ENCODE data around the gene FKRP.
"Not testable (repeated sequence)": the region's sequence is repeated elsewhere in the genome, so short reads cannot be mapped to it uniquely, and the experiment has no call there.

FKRP gene

GRCh38 chr19:46787331-46788261, 41.7 kb downstream of the FKRP start:
- H3K4me3 ChIP-seq (ENCODE audit: extremely low read depth, insufficient read depth, low read length, poor library complexity, severe bottlenecking): peak overlapping the region; percentile 93
- no peaks in the 10 kb centered on the region for H3K9me3 ChIP-seq (ENCODE audit: control insufficient read depth, low read length)
- H3K4me1 ChIP-seq (ENCODE audit: control insufficient read depth, insufficient read depth, low read length, poor library complexity, severe bottlenecking): peaks cover 20% of the 10 kb centered on the region
- 0% methylated on average over 57 to 67 of the region's 80 CpGs for WGBS, 2 experiments (ENCODE audit: insufficient coverage in 2 of 2)
- H3K27ac ChIP-seq (ENCODE audit: low read depth, low read length, severe bottlenecking): peak overlapping the region; percentile 96
- peaks cover 22% of the 10 kb centered on the region for H3K36me3 ChIP-seq (ENCODE audit: control insufficient read depth, insufficient read depth, low read length)

GRCh38 chr19:46788262-46788967, 42.6 kb downstream of the FKRP start, which contains the start of gene SLC1A5:
SLC1A5 (minus strand) TSS chr19:46788594; CDS start chr19:46787965, 629 bp downstream.
- H3K9me3 ChIP-seq (ENCODE audit: control insufficient read depth, low read length): no peaks in the 10 kb centered on the region
- H3K36me3 ChIP-seq (ENCODE audit: control insufficient read depth, insufficient read depth, low read length): peaks cover 13% of the 10 kb centered on the region
- 1 to 2% methylated on average over 30 to 41 of the region's 46 CpGs for WGBS, 2 experiments (ENCODE audit: insufficient coverage in 2 of 2)
- H3K4me1 ChIP-seq (ENCODE audit: control insufficient read depth, insufficient read depth, low read length, poor library complexity, severe bottlenecking): peaks cover 21% of the 10 kb centered on the region
- peak within 1 kb of the TSS; percentile 93 for H3K4me3 ChIP-seq (ENCODE audit: extremely low read depth, insufficient read depth, low read length, poor library complexity, severe bottlenecking)
- H3K27ac ChIP-seq (ENCODE audit: low read depth, low read length, severe bottlenecking): peak within 1 kb of the TSS; percentile 96

GRCh38 chr19:46788968-46789338, 43.1 kb downstream of the FKRP start:
- WGBS, 2 experiments (ENCODE audit: insufficient coverage in 2 of 2): 64 to 79% methylated on average over 8 of the region's 9 CpGs
- H3K4me3 ChIP-seq (ENCODE audit: extremely low read depth, insufficient read depth, low read length, poor library complexity, severe bottlenecking): no peak overlapping the region

GRCh38 chr19:46789371-46789770, 43.5 kb downstream of the FKRP start:
- WGBS, 2 experiments (ENCODE audit: insufficient coverage in 2 of 2): 88 to 96% methylated on average over 7 to 8 of the region's 8 CpGs
- no peak overlapping the region for H3K4me3 ChIP-seq (ENCODE audit: extremely low read depth, insufficient read depth, low read length, poor library complexity, severe bottlenecking)
- peaks cover 12% of the 10 kb centered on the region for H3K4me1 ChIP-seq (ENCODE audit: control insufficient read depth, insufficient read depth, low read length, poor library complexity, severe bottlenecking)

More at GRCh38 chr19:46788968-46789338, 43.1 kb downstream of the FKRP start:
- H3K4me1 ChIP-seq (ENCODE audit: control insufficient read depth, insufficient read depth, low read length, poor library complexity, severe bottlenecking): peaks cover 16% of the 10 kb centered on the region
- H3K27ac ChIP-seq (ENCODE audit: low read depth, low read length, severe bottlenecking): no peak overlapping the region
- H3K9me3 ChIP-seq (ENCODE audit: control insufficient read depth, low read length): no peaks in the 10 kb centered on the region
- peaks cover 8% of the 10 kb centered on the region for H3K36me3 ChIP-seq (ENCODE audit: control insufficient read depth, insufficient read depth, low read length)

GRCh38 chr19:46791944-46792343, 46.1 kb downstream of the FKRP start:
- H3K27ac ChIP-seq (ENCODE audit: low read depth, low read length, severe bottlenecking): peak overlapping the region; percentile 83
- H3K4me1 ChIP-seq (ENCODE audit: control insufficient read depth, insufficient read depth, low read length, poor library complexity, severe bottlenecking): peaks cover 14% of the 10 kb centered on the region
- no peaks in the 10 kb centered on the region for H3K36me3 ChIP-seq (ENCODE audit: control insufficient read depth, insufficient read depth, low read length)
- WGBS, 2 experiments (ENCODE audit: insufficient coverage in 2 of 2): 90 to 92% methylated on average over 3 to 5 of the region's 5 CpGs
- H3K9me3 ChIP-seq (ENCODE audit: control insufficient read depth, low read length): no peaks in the 10 kb centered on the region
- no peak overlapping the region for H3K4me3 ChIP-seq (ENCODE audit: extremely low read depth, insufficient read depth, low read length, poor library complexity, severe bottlenecking)

More at GRCh38 chr19:46789371-46789770, 43.5 kb downstream of the FKRP start:
- Histone ChIP-seq H3K9me3 (ENCODE audit: control insufficient read depth, low read length) (no peaks in the 10 kb centered on the region), H3K36me3 (ENCODE audit: control insufficient read depth, insufficient read depth, low read length) (peaks cover 4% of the 10 kb centered on the region), H3K27ac (ENCODE audit: low read depth, low read length, severe bottlenecking) (no peak overlapping the region)

- no peak overlapping the region for H3K4me3 ChIP-seq (ENCODE audit: extremely low read depth, insufficient read depth, low read length, poor library complexity, severe bottlenecking)
- H3K9me3 ChIP-seq (ENCODE audit: control insufficient read depth, low read length): no peaks in the 10 kb centered on the region
- 100% methylated on average over 1 of the region's 1 CpG; no CpG with 5 or more reads in 1 of the 2 experiments for WGBS, 2 experiments (ENCODE audit: insufficient coverage in 2 of 2)
- H3K27ac ChIP-seq (ENCODE audit: low read depth, low read length, severe bottlenecking): no peak overlapping the region
- no peaks in the 10 kb centered on the region for H3K36me3 ChIP-seq (ENCODE audit: control insufficient read depth, insufficient read depth, low read length)
- H3K4me1 ChIP-seq (ENCODE audit: control insufficient read depth, insufficient read depth, low read length, poor library complexity, severe bottlenecking): peaks cover 6% of the 10 kb centered on the region
Observed at GRCh38 chr19:46797881-46798280, 52.0 kb downstream of the FKRP start.

- WGBS, 2 experiments (ENCODE audit: insufficient coverage in 2 of 2): no CpG with 5 or more reads among the region's 2 CpGs
Observed at GRCh38 chr19:46798713-46799112, 52.9 kb downstream of the FKRP start.

GRCh38 chr19:46802152-46802551, 56.3 kb downstream of the FKRP start:
- no peaks in the 10 kb centered on the region for H3K4me1 ChIP-seq (ENCODE audit: control insufficient read depth, insufficient read depth, low read length, poor library complexity, severe bottlenecking)
- no peaks in the 10 kb centered on the region for H3K9me3 ChIP-seq (ENCODE audit: control insufficient read depth, low read length)
- H3K4me3 ChIP-seq (ENCODE audit: extremely low read depth, insufficient read depth, low read length, poor library complexity, severe bottlenecking): no peak overlapping the region
- no peaks in the 10 kb centered on the region for H3K36me3 ChIP-seq (ENCODE audit: control insufficient read depth, insufficient read depth, low read length)
- H3K27ac ChIP-seq (ENCODE audit: low read depth, low read length, severe bottlenecking): no peak overlapping the region
- 86 to 94% methylated on average over 4 to 5 of the region's 5 CpGs for WGBS, 2 experiments (ENCODE audit: insufficient coverage in 2 of 2)

More at GRCh38 chr19:46798713-46799112, 52.9 kb downstream of the FKRP start:
- Histone ChIP-seq H3K4me1 (ENCODE audit: control insufficient read depth, insufficient read depth, low read length, poor library complexity, severe bottlenecking) (peaks cover 3% of the 10 kb centered on the region), H3K36me3 (ENCODE audit: control insufficient read depth, insufficient read depth, low read length) (no peaks in the 10 kb centered on the region), H3K9me3 (ENCODE audit: control insufficient read depth, low read length) (no peaks in the 10 kb centered on the region), H3K27ac (ENCODE audit: low read depth, low read length, severe bottlenecking) (no peak overlapping the region), H3K4me3 (ENCODE audit: extremely low read depth, insufficient read depth, low read length, poor library complexity, severe bottlenecking) (no peak overlapping the region)

- Histone ChIP-seq H3K36me3 (ENCODE audit: control insufficient read depth, insufficient read depth, low read length) (no peaks in the 10 kb centered on the region), H3K9me3 (ENCODE audit: control insufficient read depth, low read length) (no peaks in the 10 kb centered on the region), H3K27ac (ENCODE audit: low read depth, low read length, severe bottlenecking) (no peak overlapping the region), H3K4me1 (ENCODE audit: control insufficient read depth, insufficient read depth, low read length, poor library complexity, severe bottlenecking) (no peaks in the 10 kb centered on the region), H3K4me3 (ENCODE audit: extremely low read depth, insufficient read depth, low read length, poor library complexity, severe bottlenecking) (no peak overlapping the region)
- WGBS, 2 experiments (ENCODE audit: insufficient coverage in 2 of 2): 80 to 89% methylated on average over 1 of the region's 2 CpGs
Observed at GRCh38 chr19:46803555-46803954, 57.7 kb downstream of the FKRP start.

GRCh38 chr19:46804432-46804831, 58.6 kb downstream of the FKRP start:
- not testable (repeated sequence) for H3K4me1 ChIP-seq (ENCODE audit: control insufficient read depth, insufficient read depth, low read length, poor library complexity, severe bottlenecking); H3K36me3 ChIP-seq (ENCODE audit: control insufficient read depth, insufficient read depth, low read length); H3K27ac ChIP-seq (ENCODE audit: low read depth, low read length, severe bottlenecking); H3K9me3 ChIP-seq (ENCODE audit: control insufficient read depth, low read length); H3K4me3 ChIP-seq (ENCODE audit: extremely low read depth, insufficient read depth, low read length, poor library complexity, severe bottlenecking)
- 87 to 100% methylated on average over 2 to 3 of the region's 4 CpGs for WGBS, 2 experiments (ENCODE audit: insufficient coverage in 2 of 2)
